GM19455 (cell line): Measurements from ENCODE around the gene PPP2R2D.
"Not testable (repeated sequence)": the region's sequence is repeated elsewhere in the genome, so short reads cannot be mapped to it uniquely, and the experiment has no call there.

Source experiments
- ATAC-seq: cut with Tn5 transposase; IDR thresholded peaks from one replicate; pipeline ENCODE4 v1.9.1; 2021; ENCODE audit not compliant: unreplicated experiment

The PPP2R2D gene

DNA sequence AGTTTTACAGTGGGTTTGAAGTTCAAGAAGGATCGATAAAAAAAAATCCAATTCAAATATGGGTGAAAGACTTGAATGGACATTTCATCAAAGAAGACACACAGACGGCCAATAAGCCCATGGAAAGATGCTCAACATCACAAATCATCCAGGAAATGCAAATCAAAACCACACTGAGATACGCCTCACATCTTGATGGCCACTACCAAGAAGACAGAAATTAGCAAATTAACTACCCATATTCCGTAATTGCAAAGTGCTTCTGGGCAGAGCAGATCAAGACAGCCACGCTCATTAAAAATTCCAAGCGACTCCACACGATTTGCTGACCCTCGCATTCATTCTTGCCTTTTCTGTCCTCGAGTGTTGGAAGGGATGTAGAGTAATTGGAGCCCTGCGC, 34.1 kb upstream of the PPP2R2D start:
- ATAC-seq = no peak

DNA sequence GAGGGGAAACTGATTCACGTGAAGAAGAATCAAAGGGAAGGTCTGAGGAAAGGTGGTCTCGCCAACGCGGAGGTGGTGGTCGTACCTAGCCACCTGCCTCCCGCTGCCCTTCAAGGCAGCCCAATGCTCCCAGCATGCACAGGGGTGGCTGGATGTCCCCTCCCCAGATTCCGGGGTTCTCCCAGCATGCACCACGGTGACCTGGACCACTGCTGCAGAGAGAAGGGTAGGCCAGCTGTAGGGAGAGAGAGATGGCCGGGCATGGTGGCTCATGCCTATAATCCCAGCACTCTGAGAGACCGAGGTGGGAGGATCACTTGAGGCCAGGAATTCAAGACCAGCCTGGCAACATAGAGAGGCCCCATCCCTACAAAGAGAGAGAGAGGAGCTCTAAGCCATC, 32.4 kb upstream of the PPP2R2D start:
- no peak for ATAC-seq

DNA sequence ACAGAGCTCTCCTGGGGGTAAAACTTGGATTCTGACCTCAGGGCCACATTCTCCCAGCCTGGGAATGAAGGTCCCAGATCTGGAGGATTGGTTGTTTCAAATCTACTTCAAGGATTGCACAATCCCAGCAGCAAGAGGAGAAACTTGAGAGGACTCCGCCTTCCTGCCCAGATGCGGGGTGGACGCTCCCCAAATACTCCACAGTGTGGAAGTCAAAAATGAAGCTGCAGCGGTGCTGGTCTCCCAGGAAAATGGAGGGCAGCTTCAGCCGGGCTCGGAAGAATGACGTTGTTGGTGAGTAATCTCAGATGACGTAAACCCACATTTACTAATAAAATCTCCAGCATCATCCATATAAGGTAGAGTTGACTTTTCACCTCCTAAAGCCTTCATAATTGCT, 31.5 kb upstream of the PPP2R2D start:
- no peak for ATAC-seq

DNA sequence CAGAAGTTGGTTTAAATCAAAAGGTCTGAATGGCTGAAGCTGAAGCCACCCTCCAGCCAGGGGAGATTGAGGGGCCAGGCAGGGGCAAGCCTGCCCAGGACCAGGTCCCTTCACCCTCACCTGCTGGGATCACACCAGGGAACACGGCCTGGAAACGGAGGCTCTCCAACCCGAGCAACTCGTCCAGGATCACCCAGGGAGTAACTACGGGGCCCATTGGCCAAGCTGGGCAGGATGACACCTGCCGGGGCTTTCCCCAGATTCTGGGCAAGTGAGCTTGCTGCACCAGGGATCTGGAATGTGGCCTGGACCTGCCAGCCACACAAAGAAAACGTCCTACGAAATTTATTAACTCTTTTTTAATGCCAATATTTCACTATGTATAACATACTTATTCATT, 30.4 kb upstream of the PPP2R2D start:
- ATAC-seq = no peak

DNA sequence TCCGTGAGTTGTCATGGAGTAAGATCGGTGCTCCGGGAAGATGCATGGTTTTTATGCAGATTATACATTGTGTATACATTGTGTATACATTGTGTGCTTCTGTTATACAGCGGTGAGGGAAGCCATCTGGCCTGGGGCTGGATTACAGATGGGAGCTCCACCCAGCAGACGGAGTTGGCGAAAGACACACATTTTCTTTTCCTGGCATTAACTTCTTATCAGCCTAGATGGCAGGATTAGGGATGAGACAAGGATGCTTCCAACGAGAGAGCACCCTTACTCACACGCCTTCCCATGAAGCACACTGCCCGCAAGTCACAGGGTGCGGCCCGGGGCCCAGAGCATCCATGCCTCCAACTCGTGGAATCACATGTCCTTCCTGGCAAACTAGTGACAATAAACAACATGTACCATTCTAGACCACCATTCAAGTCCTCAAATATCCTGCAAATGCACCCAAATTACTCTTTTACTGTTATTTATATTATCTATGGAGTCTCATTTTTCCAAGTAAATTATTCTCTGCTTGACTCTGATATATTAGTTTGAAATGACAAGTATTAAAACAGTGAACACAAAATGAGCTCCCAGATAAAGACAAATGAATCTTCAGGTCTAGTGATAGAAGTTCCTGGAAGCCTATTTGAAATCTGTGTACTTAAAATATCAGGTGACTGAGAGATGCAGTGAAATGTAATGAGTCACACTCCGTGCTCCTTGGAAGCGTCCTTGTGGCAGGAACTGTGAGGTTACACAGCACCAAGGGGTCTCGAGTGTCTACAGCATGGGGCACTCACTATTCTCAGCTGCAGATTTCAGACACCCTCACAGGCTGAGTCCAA, 29.8 kb upstream of the PPP2R2D start:
- no peak for ATAC-seq

DNA sequence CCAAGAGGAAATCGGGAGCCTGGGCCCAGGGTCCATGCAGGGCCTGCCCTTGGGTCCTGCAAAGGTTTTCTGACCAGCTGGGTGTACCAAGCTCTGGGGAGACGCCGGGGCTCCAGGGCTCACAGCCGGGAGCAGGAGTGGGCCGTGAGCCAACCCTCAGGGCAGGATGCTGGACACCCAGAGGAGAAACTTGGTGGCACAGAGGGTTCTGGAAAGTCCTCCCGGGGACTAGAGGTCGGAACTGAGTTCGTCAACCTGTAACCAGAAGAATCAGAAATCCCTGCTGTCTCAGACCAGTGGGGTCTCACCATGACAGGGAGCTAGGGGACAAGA, 29.2 kb upstream of the PPP2R2D start:
- no peak for ATAC-seq

DNA sequence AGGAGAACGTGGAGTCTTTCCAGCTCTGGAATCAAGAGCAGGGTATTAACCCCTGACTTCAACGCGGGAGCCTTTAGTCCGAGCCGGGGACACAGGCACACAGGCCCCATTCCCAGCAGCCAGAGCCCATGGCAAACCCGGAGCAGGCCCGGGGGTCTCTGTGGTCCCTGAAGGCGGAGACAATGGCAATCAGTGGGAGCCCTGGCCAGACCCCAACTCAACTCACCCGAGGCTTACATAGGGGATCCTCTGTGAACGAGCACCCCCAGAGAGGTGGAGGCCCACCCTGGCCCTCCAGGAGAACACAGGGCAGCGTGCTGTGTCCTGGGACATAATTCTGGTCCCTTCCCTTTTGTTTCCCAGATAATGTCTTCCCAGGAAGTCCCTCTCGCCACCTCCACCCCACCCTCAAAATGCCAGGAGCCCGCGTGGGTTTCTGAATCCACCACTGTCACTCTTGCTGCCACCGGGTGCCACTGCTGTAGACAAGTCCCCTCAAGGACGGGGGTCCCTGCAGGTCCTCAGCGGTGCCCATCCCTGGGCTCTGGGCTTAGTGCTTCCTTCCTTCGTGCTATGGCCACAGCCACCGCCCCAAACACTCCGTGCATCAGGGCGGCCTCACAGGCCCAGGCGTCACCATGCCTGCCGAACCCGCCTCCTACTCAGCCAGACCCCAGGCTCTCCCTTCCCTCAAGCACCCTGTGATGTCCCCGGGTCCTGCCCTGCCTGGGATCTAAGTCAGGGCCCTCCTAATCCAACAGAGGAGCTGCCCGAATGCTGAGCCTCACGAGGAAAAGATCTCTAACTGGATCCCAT, 28.6 kb upstream of the PPP2R2D start:
- no peak for ATAC-seq

DNA sequence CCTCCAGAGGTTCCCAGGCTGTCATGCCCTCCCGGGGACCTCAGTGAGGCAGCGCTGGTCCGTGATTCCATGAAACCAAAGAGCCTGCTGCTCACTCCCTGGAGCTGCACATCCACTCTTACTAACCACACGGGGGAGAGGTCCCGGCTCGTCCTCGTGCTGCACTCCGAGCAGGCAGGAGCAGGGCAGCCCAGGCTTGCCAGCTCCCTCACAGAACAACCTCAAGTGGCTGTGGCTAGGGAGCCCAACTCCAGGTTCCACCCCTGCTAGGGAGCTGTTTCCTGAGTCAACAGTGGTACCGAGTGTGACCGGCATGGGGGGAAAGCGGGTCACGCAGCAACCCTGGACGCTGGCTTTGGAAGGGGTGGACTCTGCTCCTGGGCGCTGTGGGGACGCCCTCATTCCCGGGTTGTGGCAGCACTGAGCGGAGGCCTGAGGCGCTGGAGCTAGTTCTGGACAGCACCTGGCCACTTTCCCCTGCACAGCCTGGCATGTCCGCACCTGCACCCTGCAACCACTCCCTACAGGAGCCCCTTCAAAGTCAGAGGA, 27.9 kb upstream of the PPP2R2D start:
- no peak for ATAC-seq

DNA sequence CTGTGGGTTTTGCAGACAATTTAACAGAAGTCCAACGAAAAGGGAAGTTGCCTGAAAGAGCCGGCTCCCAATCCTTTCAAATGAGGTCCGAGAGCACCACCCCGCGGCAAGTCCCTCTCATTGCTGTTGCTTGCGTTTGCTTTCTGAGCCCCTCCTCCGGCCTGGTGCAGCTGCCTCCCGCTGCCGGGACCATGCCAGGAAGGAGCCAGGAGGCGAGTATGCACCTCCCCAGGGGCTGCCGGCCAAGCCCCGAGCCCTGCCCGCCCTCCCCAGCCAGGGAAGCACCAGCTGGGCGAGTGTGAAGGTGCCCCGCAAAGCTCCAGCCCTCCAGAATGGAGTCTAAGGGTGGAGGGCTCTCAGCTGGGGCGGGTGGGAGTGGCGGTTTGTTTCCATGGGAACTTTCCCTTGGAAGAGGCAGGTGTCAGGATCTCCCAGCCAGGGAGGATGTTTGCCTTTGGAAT, 25.8 kb upstream of the PPP2R2D start:
- peak; percentile 82 for ATAC-seq

DNA sequence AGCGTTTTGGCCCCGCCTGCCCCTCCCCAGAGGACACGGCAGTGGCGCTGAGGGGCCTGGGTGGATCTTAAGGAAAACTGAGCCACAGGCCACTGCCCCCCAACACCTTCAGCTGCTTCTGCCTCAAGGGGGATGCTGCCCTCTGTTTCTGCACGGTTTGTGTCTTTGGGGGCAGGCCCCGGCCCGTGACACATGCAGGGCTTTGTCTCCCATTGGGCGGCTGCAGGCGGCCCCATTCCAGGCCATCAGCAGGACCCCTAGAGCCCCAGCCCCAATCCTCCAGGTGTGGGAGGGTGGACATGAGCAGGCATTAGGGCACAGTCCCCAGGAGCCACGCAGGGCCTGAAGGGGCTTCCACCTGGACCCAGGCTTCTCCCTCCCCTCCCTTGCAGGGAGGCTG, 25.3 kb upstream of the PPP2R2D start:
- ATAC-seq = no peak

DNA sequence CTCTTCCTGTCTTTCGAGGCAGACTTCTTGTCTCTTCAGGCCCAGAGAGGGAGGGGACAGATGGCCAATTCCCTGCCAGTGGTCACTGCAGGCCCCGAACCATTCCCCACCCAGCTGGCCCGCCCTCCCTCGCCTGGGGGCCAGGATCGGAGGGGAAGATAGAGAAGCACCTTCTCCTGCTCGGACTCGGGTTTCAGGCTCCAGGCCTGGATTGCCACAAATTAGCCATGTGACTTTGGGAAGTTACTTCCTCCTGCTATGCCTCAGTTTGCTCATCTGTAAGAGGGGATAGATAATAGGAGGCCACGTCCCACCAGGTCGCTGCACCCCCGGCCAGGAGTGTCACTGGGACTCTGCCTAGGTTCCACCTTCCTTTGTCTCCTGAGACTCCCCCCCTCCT, 24.8 kb upstream of the PPP2R2D start:
- no peak for ATAC-seq

DNA sequence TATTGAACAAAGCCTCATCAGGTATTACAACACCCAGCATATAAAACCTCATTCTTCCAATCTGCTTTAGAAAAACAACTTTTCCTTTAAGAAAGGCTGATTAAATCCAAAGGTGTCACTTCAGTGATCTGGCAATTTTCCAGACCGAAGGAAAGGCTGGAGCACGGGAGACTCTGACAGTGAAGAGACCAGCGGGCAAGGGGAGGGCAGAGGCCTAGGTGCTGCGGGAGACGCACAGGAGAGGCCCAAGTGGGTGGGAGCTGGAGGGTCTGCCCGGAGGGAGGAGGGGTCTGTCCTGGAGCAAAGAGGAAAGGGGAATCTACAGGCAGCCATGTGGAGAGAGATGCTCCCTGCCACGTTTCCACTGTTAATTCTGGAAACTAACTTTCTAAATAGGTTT, 24.3 kb upstream of the PPP2R2D start:
- ATAC-seq = no peak

DNA sequence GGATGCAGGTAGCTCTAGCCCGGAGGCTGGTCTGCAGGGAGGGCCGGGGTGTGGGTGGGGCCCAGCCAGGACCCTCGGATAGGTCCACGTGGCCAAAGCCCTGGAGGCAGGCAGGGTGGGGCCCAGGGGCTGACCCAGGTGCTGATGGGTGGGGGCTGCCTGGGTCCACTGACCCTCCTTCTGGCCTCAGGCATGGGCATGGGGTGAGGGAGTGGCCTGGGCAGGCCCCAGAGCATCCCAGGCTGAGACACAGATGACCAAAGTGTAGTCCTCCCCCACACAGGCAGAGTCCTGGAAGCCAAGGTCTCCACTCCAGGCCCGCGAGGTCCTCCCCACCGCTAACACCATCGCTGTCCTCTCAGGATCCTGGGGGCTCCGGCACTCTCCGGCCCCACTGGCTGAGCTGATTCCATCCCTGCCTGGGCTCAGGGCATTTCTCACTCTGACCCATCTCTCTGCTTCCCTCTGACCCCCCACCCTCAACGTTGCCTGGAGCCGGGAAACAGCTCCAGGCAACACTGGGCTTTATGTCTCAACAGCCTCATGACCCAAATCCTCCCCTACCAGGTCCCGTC, 20.7 kb upstream of the PPP2R2D start:
- no peak for ATAC-seq

DNA sequence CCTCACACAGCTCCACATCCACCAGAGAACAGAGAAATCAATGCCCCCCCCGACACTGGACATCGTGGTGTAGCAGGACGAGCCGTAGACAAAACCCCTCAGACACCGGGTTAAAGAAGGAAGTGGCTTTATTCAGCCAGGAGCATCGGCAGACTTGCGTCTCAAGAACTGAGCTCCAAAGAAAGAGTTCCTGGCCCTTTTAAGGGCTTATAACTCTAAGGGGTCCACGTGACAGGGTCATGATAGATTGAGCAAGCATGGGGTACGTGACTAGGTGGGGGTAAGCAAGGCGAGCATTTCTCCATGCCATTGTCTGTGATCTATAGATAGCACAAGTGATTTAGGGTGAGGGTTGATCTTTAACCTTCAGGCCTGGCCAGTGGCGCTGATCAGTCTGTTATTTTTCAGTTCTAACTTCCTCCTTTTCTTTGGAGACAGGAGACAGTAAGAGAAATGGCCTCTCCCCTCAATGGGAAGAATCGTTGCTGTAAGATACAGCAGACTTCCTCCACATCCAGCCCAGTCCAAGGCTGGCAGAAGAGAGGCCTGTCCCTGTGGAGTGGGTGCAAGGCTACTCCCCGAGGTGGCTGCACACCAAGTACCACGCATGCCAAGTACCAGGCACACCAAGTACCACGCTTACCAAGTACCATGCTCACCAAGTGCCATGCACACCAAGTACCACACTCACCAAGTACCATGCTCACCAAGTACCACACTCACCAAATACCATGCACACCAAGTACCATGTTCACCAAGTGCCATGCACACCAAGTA, 19.5 kb upstream of the PPP2R2D start:
- no peak for ATAC-seq

DNA sequence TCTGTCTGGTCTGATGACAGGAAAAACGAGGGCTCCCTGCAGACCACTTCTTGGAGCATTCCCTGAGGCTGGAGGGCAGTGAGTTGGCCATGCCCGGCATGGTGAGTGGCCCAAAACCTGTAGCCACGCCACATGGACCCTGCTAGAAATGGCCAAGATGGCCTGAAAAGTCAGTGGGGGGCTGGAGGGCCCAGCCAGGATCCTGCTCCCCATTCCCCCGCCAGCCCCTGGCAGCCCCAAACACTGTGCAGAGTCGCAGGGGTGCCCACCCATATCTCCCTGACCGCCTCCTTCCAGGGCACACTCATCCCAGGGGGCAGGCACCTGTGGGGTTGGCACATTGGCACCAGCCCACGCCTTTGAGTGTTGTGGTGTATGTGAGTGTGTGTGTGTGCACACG, 18.7 kb upstream of the PPP2R2D start:
- no peak for ATAC-seq

DNA sequence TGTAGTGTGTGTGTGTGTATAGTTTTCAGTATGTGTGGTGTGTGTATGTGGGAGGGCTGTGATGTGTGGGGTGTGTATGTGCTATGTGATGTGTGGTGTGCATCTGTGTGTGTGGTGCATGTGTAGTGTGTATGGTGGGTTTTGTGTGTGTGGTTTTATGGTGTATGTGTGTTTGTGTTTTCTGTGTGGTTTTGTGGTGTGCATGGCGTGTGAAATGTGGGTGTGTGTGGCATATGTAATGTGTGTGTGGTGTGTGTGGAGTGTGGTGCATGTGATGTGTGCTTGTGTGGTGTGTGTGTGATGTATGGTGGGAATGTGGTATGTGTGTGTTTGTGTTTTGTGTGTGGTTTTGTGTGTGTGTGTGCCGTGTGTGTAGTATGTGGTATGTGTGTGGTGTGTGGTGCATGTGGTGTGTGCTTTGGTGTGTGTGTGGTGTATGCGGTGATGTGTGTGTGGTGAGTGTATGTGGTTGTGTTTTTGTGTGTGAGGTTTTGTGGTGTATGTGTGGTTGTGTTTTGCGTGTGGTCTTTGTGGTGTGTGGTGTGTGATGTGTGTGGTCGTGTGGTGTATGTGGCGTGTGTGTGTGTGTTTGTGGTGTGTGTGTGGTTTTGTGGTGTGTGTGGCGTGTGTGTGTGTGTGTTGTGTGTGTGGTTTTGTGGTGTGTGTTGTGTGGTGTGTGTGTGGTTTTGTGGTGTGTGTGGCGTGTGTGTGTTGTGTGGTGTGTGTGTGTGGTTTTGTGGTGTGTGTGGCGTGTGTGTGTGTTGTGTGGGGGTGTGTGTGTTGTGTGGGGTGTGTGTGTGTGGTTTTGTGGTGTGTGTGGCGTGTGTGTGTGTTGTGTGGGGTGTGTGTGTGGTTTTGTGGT, 18.0 kb upstream of the PPP2R2D start:
- no peak for ATAC-seq

DNA sequence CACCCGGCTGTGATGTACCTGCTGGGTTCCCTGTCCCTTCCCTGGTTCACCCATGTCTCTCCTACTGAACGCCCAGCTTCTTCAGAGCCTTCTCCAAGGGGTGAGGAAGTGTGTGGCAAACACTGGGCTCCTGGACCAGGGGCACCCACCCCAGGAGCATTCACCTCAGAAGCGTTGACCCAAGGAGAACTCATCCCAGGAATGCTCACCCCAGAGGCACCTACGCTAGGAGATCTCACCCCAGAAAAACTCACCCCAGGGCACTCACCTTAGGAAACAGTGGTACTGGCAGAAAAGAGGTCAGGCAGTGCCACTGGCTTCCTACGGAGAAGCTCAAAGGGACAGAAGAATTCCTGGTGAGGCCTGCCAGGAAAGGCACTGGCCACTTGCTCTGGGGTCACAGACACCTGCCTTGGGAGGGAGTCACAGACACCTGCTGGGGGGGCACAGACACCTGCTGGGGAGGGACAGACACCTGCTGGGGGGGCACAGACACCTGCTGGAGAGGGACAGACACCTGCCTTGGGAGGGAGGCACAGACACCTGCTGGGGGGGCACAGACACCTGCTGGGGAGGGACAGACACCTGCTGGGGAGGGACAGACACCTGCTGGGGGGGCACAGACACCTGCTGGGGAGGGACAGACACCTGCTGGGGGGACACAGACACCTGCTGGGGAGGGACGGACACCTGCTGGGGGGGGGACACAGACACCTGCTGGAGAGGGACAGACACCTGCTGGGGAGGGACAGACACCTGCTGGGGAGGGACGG, 17.0 kb upstream of the PPP2R2D start:
- ATAC-seq = not testable (repeated sequence)

DNA sequence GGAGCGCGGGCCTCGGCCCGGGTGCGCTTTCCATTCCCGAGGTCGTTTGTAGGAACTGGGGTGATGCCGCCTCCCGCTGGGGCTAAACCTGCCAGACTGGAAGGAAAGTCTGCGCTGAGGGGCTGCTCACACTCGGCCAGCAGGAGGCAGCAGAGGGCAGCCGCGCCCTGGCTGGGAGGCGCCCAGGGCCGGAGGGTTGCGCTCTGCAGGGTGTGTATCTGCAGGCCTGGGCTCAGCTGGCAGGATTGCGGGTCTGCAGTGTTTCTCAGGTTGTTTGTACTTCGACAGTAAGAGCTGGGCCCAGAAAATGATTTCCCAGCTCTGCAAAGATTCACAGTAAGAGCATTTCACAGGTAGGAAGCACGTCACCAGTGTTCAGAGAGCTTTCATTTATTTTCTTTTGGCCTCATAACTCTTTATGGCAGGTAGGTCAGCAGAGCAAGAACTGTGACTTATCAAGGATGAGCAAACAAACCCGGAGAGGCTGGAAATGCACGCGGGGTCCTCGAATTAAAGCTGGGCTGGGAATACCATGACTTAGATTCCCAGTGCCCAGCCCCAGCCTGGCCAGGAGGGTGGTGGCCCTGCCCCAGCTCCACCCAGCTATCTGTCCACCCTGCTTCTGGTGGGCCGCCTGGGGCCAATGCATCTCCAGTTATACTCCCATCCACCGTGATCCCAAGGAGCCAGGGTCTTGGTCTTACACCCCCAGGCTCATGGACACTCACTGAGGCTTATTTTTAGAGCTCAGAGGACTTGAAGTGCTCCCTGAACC, 15.2 kb upstream of the PPP2R2D start:
- peak; percentile 96 for ATAC-seq

DNA sequence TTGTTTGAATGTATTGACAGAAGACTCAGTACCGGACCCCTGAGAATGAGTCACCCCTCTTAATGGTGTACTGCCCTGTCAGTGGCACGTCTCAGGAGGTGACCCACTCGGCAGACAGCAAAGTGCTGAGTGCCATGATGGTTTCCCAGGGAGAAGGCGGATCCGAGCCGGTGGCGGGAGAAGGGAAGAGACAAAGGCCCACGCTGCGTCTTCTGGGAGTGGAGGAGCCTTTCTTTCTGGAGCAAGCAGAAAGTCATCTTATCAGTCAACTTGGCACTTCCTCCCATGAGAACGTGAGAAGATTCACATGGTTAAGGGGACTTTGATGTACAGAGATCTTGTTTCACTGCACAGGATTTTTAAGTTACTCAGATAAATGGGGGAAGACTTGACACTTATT, 14.6 kb upstream of the PPP2R2D start:
- ATAC-seq = no peak
